Left ventricle myocardium inferior (tissue), 1 donor: ENCODE results near the gene PI4KB. TPM values are rescaled to one million over a fixed set of nuclear protein-coding genes. Genes with fewer than 3 reads are reported as not detected.
A peak's percentile ranks its signal among the peaks of the same experiment; 100 is the strongest.

Source experiments
- DNase-seq: peaks from one replicate; pipeline ENCODE4 v3.0.0-alpha.2; 2020
- H3K27ac ChIP-seq: fragments of 200-600 bp; replicated peaks from 2 replicates; pipeline ENCODE4 v1.8.0; 2021
- H3K27me3 ChIP-seq: fragments of 200-600 bp; 2 replicates; pipeline ENCODE4 v1.8.0; 2021; ENCODE audit warnings: low read depth
- H3K36me3 ChIP-seq: fragments of 200-600 bp; 2 replicates; pipeline ENCODE4 v1.8.0; 2021
- H3K4me1 ChIP-seq: fragments of 200-600 bp; 2 replicates; pipeline ENCODE4 v1.8.0; 2021
- H3K4me3 ChIP-seq: fragments of 200-600 bp; 2 replicates; pipeline ENCODE4 v1.8.0; 2021; ENCODE audit warnings: mild to moderate bottlenecking, moderate library complexity
- H3K9me3 ChIP-seq: fragments of 200-600 bp; replicated peaks from 2 replicates; pipeline ENCODE4 v1.8.0; 2021
- CTCF ChIP-seq: fragments of 200-600 bp; IDR thresholded peaks from 2 replicates; pipeline ENCODE4 v1.8.0; 2021; ENCODE audit warnings: antibody characterized with exemption, mild to moderate bottlenecking, borderline replicate concordance
- intact Hi-C: fragments of 100-400 bp; cut with micrococcal nuclease; formaldehyde crosslinking; loops from one replicate; pipeline ENCODE4 v1.11.0; 2022
- total RNA-seq: library from RNA; stranded (reverse); fragmentation: NEBNext Ultra II Directional; extraction: Animal tissue kit (Norgen Biotek cat#: 25700); gene quantifications from one replicate; pipeline ENCODE4 v1.2.1, GENCODE V29; 2021
- donor health status: DM: no; HTN: yes; CAD: no; lungs with severe emphysema.

The PI4KB gene
- total RNA-seq, 1 donor from 2014 or later: 44.5 TPM

GRCh38 chr1:151327903-151328674, 873 bp upstream of the PI4KB start:
- Histone ChIP-seq H3K4me3 (peak overlapping the region; percentile 94), H3K27ac (peak overlapping the region; percentile 98), H3K36me3 (peaks cover 25% of the 10 kb centered on the region), H3K4me1 (peaks cover 46% of the 10 kb centered on the region), H3K9me3 (no peaks in the 10 kb centered on the region), H3K27me3 (no peaks in the 10 kb centered on the region)
- no peak for TF ChIP-seq CTCF
- intact Hi-C loops: no loop called here
- no peak for DNase-seq

- H3K4me3 ChIP-seq: peak overlapping the region; percentile 94
- TF ChIP-seq CTCF: no peak
- peaks cover 57% of the 10 kb centered on the region for H3K4me1 ChIP-seq
- peak; percentile 47 for DNase-seq
- peak overlapping the region; percentile 98 for H3K27ac ChIP-seq
- no peaks in the 10 kb centered on the region for H3K27me3 ChIP-seq
- no peaks in the 10 kb centered on the region for H3K9me3 ChIP-seq
- intact Hi-C loops: no loop called here
- H3K36me3 ChIP-seq: peaks cover 39% of the 10 kb centered on the region
These were observed 495 bp downstream of the PI4KB start for GRCh38 chr1:151326619-151327222.

- intact Hi-C loops: no loop called here
- H3K4me3 ChIP-seq: peak overlapping the region; percentile 94
- H3K36me3 ChIP-seq: peaks cover 46% of the 10 kb centered on the region
- peaks cover 57% of the 10 kb centered on the region for H3K4me1 ChIP-seq
- no peaks in the 10 kb centered on the region for H3K9me3 ChIP-seq
- TF ChIP-seq CTCF: no peak
- H3K27ac ChIP-seq: peak overlapping the region; percentile 98
- no peaks in the 10 kb centered on the region for H3K27me3 ChIP-seq
- no peak for DNase-seq
These were observed 1.4 kb downstream of the PI4KB start for GRCh38 chr1:151325646-151326429.

GRCh38 chr1:151325231-151325630, 2.0 kb downstream of the PI4KB start:
- TF ChIP-seq CTCF: no peak
- Histone ChIP-seq H3K27ac (no peak overlapping the region), H3K9me3 (no peaks in the 10 kb centered on the region), H3K4me3 (peak overlapping the region; percentile 94), H3K4me1 (peaks cover 57% of the 10 kb centered on the region), H3K36me3 (peaks cover 52% of the 10 kb centered on the region), H3K27me3 (no peaks in the 10 kb centered on the region)
- no peak for DNase-seq
- intact Hi-C loops: no loop called here

GRCh38 chr1:151324390-151324930, 2.8 kb downstream of the PI4KB start:
- Histone ChIP-seq H3K36me3 (peaks cover 60% of the 10 kb centered on the region), H3K9me3 (no peaks in the 10 kb centered on the region), H3K4me1 (peaks cover 57% of the 10 kb centered on the region), H3K27ac (no peak overlapping the region), H3K4me3 (peak overlapping the region; percentile 94), H3K27me3 (no peaks in the 10 kb centered on the region)
- intact Hi-C loops: no loop called here
- TF ChIP-seq CTCF: no peak
- no peak for DNase-seq
